Right hindlimb (tissue), 1 donor: Measurements from ENCODE around the gene PLEKHM2.

ENCODE experiments used
- DNase-seq: peaks from one replicate; pipeline ENCODE4 v3.0.0-alpha.2; 2018

The PLEKHM2 gene

DNA sequence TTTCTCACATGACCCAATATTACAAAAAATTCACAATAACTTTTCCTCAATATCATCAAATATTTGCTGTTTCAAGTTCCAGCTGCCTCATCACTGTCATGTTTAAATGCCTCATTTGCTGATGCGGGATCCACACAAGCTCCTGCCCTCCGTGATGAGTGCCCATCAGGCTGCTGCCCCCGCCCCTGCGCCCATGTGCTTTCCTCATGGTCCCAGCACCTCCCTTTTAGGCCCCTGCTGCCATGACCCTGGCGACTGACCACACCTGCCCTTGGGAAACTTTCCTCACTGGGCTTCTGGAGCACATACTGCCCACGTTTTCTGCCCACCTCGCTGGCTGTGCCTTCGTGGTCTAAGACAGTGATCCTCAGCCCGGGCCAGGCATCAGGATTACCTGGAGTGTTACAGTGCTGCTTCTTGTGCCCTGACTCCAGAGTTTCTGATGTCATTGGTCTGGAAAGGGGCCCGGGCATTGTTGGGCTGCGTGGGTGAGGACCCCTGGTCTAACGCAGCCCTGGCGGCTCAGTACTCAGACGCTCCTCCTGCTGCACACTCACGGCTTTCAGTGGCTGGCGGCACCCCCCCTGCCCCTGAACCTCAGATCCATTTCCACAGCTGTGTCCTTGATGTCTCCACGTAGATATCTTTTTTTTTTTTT is 20.5 kb downstream of the PLEKHM2 start:
- no peak for DNase-seq

DNA sequence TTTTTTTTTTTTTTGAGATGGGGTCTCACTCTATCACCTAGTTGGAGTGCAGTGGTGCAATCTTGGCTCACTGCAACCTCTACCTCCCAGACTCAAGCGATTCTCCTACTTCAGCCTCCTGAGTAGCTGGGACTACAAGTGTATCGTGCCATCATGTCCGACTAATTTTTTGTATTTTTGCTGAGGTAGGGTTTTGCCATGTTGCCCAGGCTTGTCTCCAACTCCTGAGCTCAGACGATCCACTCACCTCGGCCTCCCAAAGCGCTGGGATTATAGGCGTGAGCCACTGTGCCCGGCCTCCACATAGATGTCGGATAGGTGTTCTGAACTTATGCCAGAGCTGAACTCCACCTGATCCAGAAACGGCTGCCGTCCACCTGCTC is 21.1 kb downstream of the PLEKHM2 start:
- no peak for DNase-seq

DNA sequence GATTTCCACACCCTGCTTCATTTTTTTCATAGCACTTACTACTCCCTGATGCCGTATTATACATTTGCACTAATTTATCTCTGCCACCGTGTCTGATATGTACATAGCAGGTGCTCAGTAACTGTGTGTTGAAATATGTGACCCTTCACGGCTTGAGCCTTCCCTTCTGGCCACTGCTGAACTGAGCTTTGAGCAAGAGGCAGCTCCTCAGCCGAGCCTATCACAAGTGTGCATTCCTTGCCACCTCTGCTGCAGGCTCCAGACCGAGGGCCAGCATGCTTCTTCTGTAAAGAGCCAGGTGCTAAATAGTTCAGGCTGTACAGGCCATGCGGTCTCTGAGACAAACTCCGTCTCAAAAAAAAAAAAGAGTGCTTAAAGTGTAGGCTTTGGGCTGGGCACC is 22.6 kb downstream of the PLEKHM2 start:
- no peak for DNase-seq

GRCh38 chr1:15707239-15707925 is 23.3 kb downstream of the PLEKHM2 start:
- DNase-seq, result no peak

DNA sequence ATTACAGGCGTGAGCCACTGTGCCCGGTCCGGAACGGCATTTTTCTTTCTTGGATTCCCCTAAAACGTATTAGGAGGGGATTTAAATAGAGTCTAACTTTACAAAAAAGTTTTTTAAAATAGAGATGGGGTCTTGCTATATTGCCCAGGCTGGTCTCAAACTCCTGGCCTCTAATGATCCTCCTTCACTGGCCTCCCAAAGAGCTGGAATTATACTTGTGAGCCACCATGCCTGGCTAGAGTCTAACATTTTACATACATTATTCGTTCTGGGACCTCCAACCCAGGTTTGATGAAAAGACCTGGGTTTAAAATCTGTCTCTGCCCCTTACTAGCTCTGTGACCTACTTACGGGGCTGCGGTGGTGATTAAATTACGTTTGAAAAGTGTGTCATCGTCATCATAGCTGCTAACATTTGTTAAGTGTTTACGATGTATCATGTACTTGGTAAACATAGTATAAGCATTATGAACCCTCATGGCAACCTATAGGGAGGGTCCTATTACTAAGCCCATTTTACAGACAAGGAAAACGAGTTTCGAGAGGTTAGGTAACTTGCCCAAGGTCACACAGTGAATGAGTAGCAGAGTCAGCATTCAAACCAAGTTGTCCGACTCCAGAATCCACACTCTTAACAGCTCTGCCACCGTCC is 24.5 kb downstream of the PLEKHM2 start:
- DNase-seq, result no peak

DNA sequence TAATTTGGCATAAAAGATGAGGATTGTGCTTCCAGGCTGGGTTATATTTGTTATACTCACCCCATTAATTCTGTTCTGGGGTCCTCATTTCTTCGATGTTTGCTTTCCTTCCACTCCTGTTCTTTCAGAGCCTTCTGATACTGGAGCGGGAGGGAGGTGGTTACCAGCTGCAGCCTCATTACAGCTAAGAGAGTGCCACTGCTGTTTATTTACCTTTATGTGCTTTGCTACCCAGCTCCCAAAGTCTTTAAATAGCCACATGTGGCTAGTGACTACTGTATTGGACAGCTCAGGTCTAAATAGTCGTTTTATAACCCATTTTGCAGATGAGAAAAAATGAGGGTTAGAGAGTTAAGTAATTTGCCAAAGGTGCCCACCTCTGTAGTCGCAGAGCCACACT is 25.1 kb downstream of the PLEKHM2 start:
- DNase-seq, result no peak

- no peak for DNase-seq
Measured at GRCh38 chr1:15712168-15712567, 28.0 kb downstream of the PLEKHM2 start.

DNA sequence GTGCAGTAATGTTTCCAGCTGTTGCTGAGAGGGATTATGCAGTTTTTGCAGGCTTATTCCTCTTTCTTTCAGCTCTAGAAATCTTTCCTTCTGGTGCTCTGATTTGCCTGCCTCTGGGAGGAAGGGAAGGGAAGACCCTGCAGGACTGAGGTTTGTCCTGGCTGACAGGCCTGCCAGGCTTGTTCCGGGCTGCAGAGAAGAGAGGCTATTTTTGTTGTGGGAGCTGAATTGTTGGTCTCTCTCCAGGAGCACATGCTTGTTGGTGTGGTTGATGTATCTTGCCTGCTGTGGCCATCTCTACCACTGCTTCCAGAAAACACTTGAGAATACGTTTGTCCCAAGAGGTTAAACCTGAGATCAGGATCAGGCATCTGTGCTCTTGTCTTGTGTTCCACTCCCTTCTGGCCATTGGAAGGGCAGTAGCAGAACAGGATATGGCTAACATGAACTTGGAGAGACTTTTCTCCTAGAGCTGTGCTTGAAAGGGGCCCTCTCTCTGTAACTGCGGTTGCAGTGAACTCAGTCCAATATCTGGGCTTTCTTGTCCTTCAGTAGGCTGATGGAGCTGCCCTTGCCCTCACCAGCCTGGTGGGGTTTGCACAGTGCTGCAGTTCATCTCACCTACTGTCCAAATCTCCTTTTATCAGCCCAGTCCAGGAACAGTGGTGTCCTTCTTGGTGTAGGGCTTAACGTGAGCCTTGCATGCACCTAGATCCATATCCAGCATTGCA is 30.5 kb downstream of the PLEKHM2 start:
- peak; percentile 68 for DNase-seq

- no peak for DNase-seq
Measured at GRCh38 chr1:15717418-15718125, 33.5 kb downstream of the PLEKHM2 start.

- DNase-seq, result no peak
Measured at GRCh38 chr1:15718199-15718601, 34.1 kb downstream of the PLEKHM2 start.

GRCh38 chr1:15719381-15720120 is 35.4 kb downstream of the PLEKHM2 start:
- no peak for DNase-seq

DNA sequence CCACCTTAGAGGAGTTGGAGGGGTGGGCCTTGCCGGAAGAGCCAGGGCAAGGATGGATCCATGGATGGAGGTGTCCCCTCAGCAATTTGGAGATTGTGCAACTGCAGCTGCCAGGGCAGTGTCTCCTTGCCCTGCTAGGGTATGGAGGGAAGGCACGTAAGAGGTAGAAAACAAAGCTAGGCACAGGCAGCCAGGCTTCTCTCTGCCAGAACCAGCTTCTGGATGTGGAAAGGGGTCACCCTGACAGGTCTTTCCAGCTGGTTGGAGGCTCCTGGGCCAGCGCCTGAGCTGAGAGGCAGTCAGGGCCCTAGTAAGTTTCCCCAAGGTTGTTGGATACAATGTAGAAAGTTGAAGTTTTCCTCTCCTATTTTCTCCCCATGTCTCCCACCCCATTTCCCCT is 36.7 kb downstream of the PLEKHM2 start:
- DNase-seq, result no peak

DNA sequence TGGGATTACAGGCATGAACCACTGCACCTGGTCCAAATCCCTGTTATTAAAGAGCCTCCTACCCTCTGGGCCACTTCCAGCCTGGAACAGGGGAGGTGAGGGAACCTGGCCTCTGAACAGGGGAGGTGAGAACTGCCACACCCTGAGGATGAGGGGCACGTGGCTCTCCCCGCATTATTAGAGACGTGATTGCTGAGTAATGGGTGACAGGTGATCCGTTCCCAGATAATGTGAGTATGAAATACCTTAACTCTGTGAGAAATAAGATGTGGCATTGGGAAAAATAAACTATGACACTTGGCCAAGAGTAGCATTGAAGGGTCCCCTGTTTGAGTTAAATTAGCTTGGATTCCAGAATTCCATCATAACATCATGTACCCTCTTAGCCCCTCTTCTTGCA is 38.3 kb downstream of the PLEKHM2 start:
- DNase-seq, result no peak

DNA sequence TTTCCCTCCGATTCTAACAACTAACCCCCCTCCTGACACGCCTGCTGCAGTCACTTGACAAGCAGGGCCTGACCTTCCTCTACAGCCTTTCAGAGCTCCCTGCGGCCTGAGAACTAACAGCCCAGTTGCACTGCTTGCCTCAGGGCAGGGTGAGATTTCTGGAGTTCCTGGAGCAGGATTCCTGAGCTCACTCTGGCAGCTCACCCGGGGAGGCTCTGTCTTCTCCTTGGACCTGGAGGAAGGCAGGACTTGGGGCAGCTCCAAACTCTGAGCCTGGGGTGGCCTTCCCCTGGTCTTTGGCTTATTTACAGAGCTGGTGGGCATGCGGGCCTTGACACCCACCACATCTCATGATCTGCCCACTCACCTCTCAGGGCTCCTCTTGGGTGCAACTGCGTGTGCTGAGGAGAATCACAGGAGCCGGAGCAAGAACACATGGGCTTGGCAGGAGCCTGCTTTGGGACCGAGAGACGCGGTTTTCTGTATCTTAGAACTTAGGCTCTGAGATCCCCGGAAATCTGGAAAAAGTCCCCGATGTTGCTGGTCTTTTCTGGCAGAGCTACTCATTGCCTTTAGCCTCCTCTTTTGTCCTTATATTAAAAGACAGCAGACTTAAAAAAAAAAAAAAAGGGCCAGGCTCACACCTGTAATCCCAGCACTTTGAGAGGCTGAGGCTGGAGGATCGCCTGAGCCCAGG is 38.9 kb downstream of the PLEKHM2 start:
- DNase-seq, result no peak

- DNase-seq, result no peak
Measured at GRCh38 chr1:15723631-15724246, 39.6 kb downstream of the PLEKHM2 start.

- DNase-seq, result no peak
Measured at GRCh38 chr1:15724949-15725880, 41.1 kb downstream of the PLEKHM2 start.

- no peak for DNase-seq
Measured at GRCh38 chr1:15726508-15726907, 42.4 kb downstream of the PLEKHM2 start.

DNA sequence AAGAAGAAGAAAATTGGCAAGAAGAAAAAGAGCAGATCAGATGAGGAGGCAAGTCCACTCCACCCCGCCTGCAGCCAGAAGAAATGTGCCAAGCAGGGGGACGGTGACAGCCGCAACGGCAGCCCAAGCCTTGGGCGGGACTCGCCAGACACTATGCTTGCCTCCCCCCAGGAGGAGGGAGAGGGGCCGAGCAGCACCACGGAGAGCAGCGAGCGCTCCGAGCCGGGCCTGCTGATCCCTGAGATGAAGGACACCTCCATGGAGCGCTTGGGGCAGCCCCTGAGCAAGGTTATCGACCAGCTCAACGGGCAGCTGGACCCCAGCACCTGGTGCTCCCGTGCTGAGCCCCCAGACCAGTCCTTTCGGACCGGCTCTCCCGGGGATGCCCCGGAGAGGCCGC is 42.9 kb downstream of the PLEKHM2 start:
- no peak for DNase-seq

DNA sequence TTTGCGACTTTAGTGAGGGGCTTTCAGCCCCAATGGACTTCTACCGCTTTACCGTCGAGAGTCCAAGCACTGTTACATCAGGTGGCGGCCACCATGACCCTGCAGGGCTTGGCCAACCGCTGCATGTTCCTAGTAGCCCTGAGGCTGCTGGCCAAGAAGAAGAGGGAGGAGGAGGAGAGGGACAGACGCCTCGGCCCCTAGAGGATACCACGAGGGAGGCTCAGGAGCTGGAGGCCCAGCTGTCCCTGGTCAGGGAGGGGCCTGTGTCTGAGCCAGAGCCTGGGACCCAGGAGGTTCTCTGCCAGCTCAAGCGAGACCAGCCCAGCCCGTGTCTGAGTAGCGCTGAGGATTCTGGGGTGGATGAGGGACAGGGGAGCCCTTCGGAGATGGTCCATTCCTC is 43.3 kb downstream of the PLEKHM2 start:
- DNase-seq, result no peak
